ENCODE results near the gene EPHX1. TPM values are rescaled to one million over a fixed set of nuclear protein-coding genes. Genes with fewer than 3 reads are reported as not detected.
A peak's percentile ranks its signal among the peaks of the same experiment; 100 is the strongest.
"Not testable (repeated sequence)": the region's sequence is repeated elsewhere in the genome, so short reads cannot be mapped to it uniquely, and the experiment has no call there.

Gene EPHX1
- total RNA-seq, 6 donors from 2014 or later, result 82.8 to 205 (median 141) TPM

GRCh38 chr1:225780134-225780533, 29.8 kb upstream of the EPHX1 start:
- TF ChIP-seq POLR2A (IDR thresholded peaks at IDR 0.05), result no peak
- TF ChIP-seq CTCF (IDR thresholded peaks at IDR 0.05), result no peak
- no peak for TF ChIP-seq EP300 (IDR thresholded peaks at IDR 0.05)
- no peak for TF ChIP-seq POLR2AphosphoS5 (IDR thresholded peaks at IDR 0.05)
- Histone ChIP-seq H3K27ac (peak overlapping the region in 2 of 4 donors; percentile 19 to 39), H3K9me3 (no peaks in the 10 kb centered on the region), H3K4me1 (peaks cover 38 to 63% (median 55%) of the 10 kb centered on the region in 4 donors), H3K27me3 (no peaks in the 10 kb centered on the region), H3K36me3 (peaks cover 0 to 16% (median 10%) of the 10 kb centered on the region in 4 donors), H3K4me3 (no peak overlapping the region)
- no peak for DNase-seq
- no peak for ATAC-seq (ENCODE audit: low FRiP score in 2 of 2)
- WGBS, 2 donors, result 85 to 93% methylated on average over 5 of the region's 5 CpGs

- TF ChIP-seq POLR2A (IDR thresholded peaks at IDR 0.05), result no peak
- no peak for TF ChIP-seq POLR2AphosphoS5 (IDR thresholded peaks at IDR 0.05)
- no peak for TF ChIP-seq CTCF (IDR thresholded peaks at IDR 0.05)
- TF ChIP-seq EP300 (IDR thresholded peaks at IDR 0.05), result no peak
- Histone ChIP-seq H3K4me3 (no peak overlapping the region), H3K4me1 (peaks cover 38 to 63% (median 55%) of the 10 kb centered on the region in 4 donors), H3K9me3 (no peaks in the 10 kb centered on the region), H3K27me3 (no peaks in the 10 kb centered on the region), H3K36me3 (peaks cover 4 to 21% (median 13%) of the 10 kb centered on the region in 4 donors), H3K27ac (peak overlapping the region in 2 of 4 donors; percentile 11 to 39)
- WGBS, 2 donors, result 84 to 90% methylated on average over 1 of the region's 1 CpG
- ATAC-seq (ENCODE audit: low FRiP score in 2 of 2) (no peak), DNase-seq (no peak)
These were observed 29.3 kb upstream of the EPHX1 start for GRCh38 chr1:225780630-225781029.

GRCh38 chr1:225789142-225789541, 20.8 kb upstream of the EPHX1 start:
- ATAC-seq (ENCODE audit: low FRiP score in 2 of 2); H3K27ac ChIP-seq; H3K4me3 ChIP-seq; H3K27me3 ChIP-seq; H3K4me1 ChIP-seq; H3K9me3 ChIP-seq; DNase-seq: not testable (repeated sequence)
- peaks cover 32 to 81% (median 53%) of the 10 kb centered on the region in 4 donors for H3K36me3 ChIP-seq
- 71 to 86% methylated on average over 3 of the region's 3 CpGs for WGBS, 2 donors

GRCh38 chr1:225794954-225795353, 15.0 kb upstream of the EPHX1 start:
- H3K27me3 ChIP-seq, result no peaks in the 10 kb centered on the region
- H3K4me3 ChIP-seq, result no peak overlapping the region
- ATAC-seq (ENCODE audit: low FRiP score in 2 of 2) (no peak), DNase-seq (no peak)
- H3K4me1 ChIP-seq, result no peaks in the 10 kb centered on the region
- WGBS, 2 donors, result 96% methylated on average over 4 of the region's 4 CpGs
- TF ChIP-seq POLR2AphosphoS5 (IDR thresholded peaks at IDR 0.05), result no peak
- no peak for TF ChIP-seq EP300 (IDR thresholded peaks at IDR 0.05)
- no peak for TF ChIP-seq CTCF (IDR thresholded peaks at IDR 0.05)
- TF ChIP-seq POLR2A (IDR thresholded peaks at IDR 0.05), result no peak
- H3K9me3 ChIP-seq, result no peaks in the 10 kb centered on the region
- H3K27ac ChIP-seq, result no peak overlapping the region
- peaks cover 3 to 32% (median 15%) of the 10 kb centered on the region in 4 donors for H3K36me3 ChIP-seq

GRCh38 chr1:225796097-225796496, 13.8 kb upstream of the EPHX1 start:
- peaks cover 0 to 20% (median 7%) of the 10 kb centered on the region in 4 donors for H3K36me3 ChIP-seq
- not testable (repeated sequence) for H3K4me1 ChIP-seq; H3K27me3 ChIP-seq; ATAC-seq (ENCODE audit: low FRiP score in 2 of 2); H3K27ac ChIP-seq; H3K9me3 ChIP-seq; H3K4me3 ChIP-seq
- 96 to 100% methylated on average over 8 to 18 of the region's 18 CpGs for WGBS, 2 donors
- peak in 1 of 2 donors; percentile 51 for DNase-seq

GRCh38 chr1:225801146-225801545, 8.8 kb upstream of the EPHX1 start:
- not testable (repeated sequence) for H3K9me3 ChIP-seq; H3K4me3 ChIP-seq; H3K36me3 ChIP-seq; H3K27ac ChIP-seq; DNase-seq; H3K4me1 ChIP-seq; ATAC-seq (ENCODE audit: low FRiP score in 2 of 2); H3K27me3 ChIP-seq
- 93 to 94% methylated on average over 6 to 7 of the region's 7 CpGs for WGBS, 2 donors

All from upper lobe of left lung (tissue), 6 donors.